IPS-NIHi7 (cell line): Measurements from ENCODE around the gene KIF5A.
"Not testable (repeated sequence)": the region's sequence is repeated elsewhere in the genome, so short reads cannot be mapped to it uniquely, and the experiment has no call there.

Source experiments
- DNase-seq: peaks from one replicate; pipeline ENCODE4 v3.0.0; 2012; ENCODE audit warnings: mixed read lengths; ENCODE audit errors: extremely low spot score

The KIF5A gene

DNA sequence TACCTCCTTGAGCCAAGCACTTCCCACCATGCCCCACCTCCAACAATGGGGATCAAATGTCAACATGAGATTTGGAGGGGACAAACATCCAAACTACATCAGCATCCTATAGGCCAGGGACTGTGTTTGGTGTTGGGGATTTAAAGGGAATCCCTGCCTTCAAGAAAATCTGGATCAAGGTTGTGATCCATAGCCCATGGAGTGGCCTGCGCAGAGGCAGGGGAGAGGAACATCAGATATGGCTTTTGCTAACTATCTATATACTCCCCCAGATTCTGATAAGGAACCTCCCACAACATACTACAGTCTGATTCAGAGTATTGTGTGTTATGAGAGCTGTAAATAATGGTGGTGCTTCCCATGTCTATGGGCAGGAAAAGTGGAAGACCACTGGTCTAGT is 5.1 kb downstream of the KIF5A start:
- DNase-seq, result no peak

DNA sequence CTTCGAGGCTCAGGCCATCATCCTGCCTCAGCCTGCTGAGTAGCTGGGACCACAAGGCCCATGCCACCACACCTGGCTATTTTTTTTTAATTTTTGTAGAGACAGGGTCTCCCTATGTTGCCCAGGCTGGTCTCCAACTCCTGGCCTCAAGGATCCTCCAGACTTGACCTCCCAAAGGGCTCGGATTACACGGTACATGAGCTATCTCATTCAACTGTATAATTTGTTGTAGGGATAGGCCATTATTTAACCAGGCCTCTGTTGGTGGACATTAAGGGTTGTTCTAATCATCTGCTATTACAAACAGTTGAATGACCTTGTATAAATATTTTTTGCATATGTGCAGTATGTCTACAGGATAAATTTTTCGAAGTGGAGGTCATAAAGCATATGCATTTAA is 9.0 kb downstream of the KIF5A start:
- no peak for DNase-seq

DNA sequence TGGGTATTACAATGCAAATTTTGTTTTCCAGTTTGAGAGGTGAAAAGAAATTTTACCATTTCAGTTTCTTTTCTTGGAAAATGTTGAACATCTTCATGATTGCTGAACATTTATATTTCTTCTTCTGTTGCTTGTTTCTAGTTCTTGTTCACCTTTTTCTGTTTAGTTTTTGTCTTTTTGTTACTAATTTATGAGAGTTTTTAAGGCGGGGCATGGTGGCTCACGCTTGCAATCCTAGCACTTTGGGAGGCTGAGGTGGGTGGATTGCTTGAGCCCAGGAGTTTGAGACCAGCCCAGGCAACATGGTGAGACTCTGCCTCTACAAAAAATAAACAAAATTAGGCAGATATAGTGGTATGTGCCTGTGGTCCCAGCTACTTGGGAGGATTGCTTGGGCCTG is 10.7 kb downstream of the KIF5A start:
- no peak for DNase-seq

GRCh38 chr12:57561117-57561516 is 11.3 kb downstream of the KIF5A start:
- not testable (repeated sequence) for DNase-seq

- no peak for DNase-seq
These were observed 13.5 kb downstream of the KIF5A start for GRCh38 chr12:57563358-57563757.

- DNase-seq, result no peak
These were observed 14.4 kb downstream of the KIF5A start for GRCh38 chr12:57564178-57564740.

- no peak for DNase-seq
These were observed 19.0 kb downstream of the KIF5A start for GRCh38 chr12:57568838-57569237.

- no peak for DNase-seq
These were observed 20.0 kb downstream of the KIF5A start for GRCh38 chr12:57569858-57570257.

DNA sequence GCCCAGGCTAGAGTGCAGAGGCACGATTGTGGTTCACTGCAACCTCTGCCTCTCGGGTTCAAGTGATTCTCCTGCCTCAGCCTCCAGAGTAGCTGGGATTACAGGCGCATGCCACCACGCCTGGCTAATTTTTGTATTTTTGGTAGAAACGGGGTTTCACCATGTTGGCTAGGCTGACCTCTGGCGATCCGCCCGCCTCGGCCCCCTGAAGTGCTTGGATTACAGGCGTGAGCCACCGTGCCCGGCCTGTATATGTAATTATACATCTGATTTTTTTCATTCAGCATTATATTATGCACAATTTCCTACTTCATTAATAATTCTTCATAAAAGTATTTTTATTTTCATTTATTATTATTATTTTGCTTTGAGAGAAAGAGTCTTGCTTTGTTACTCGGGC is 20.6 kb downstream of the KIF5A start:
- not testable (repeated sequence) for DNase-seq

DNA sequence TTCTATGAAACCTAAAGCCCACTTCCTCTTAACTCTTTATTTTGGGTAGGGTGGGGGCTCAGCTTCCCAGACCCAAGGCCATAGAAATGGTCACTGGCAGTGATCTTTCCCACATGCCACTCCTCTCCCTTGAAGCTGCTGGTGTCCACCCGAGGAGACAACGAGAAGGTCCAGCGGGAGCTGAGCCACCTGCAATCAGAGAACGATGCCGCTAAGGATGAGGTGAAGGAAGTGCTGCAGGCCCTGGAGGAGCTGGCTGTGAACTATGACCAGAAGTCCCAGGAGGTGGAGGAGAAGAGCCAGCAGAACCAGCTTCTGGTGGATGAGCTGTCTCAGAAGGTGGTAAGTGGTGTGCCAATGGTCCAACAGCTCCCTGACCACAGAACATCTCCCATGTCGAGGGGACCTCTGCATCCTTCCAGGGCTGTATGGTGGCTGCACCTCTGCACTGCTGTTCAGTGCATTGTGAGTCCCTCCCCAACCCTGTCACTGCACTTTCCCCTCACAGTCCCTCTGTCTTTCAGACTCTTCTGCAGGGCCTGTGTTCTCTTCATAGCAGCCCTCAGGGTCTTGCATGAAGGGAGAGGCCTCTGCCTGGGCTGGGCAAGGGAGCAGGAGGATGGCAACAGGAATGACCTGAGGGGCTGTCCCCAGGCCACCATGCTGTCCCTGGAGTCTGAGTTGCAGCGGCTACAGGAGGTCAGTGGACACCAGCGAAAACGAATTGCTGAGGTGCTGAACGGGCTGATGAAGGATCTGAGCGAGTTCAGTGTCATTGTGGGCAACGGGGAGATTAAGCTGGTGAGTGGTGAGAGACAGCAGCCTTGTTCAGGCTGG is 22.3 kb downstream of the KIF5A start:
- DNase-seq, result no peak

DNA sequence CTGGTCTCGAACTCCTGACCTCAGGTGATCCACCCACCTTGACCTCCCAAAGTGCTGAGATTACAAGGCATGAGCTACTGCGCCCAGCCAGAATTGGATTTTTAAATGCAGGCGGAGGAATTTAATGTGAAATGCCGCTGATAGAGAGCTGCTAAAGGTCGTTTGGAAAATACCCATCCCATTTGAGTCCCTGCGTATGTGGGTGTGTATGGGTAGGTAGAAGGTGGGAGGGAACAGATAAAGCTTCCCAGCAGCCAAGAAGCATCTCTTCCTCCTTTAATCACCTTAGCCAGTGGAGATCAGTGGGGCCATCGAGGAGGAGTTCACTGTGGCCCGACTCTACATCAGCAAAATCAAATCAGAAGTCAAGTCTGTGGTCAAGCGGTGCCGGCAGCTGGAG is 25.0 kb downstream of the KIF5A start:
- DNase-seq, result no peak

GRCh38 chr12:57575771-57576612 is 26.1 kb downstream of the KIF5A start:
- no peak for DNase-seq

- DNase-seq, result no peak
These were observed 26.8 kb downstream of the KIF5A start for GRCh38 chr12:57576613-57577160.

DNA sequence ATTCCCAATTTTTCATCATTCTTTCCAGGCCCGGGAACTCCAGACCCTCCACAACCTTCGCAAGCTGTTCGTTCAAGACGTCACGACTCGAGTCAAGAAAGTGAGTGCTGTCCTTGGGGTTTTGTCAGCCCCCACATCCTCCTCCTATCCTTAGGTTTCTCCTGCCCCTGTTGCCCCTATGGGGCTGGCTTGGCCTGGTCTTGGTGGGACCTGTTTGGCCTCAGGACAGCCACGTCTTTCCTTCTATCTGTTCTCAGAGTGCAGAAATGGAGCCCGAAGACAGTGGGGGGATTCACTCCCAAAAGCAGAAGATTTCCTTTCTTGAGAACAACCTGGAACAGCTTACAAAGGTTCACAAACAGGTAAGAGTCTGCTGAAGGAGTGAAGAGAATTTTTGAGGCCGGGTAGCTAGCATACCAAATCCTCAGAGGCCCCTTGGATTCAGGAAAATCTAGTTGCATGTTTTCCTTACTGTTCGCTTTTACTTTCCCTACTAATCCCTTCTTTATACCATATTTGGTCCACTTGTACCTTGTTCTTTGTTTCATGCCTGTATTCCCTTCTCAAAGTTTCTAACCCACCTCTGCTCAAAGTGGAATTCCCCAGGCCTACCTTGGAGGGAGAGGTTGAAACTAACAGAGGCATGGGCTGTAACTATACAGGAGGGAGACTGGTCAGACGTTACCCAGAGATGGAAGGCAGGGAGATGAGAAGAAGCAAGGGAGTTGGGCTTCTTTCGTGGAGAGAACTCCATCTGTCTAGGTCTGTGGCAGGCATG is 28.3 kb downstream of the KIF5A start:
- DNase-seq, result no peak

- DNase-seq, result no peak
These were observed 29.2 kb downstream of the KIF5A start for GRCh38 chr12:57579011-57579410.

GRCh38 chr12:57579677-57580465 is 30.0 kb downstream of the KIF5A start:
- no peak for DNase-seq

DNA sequence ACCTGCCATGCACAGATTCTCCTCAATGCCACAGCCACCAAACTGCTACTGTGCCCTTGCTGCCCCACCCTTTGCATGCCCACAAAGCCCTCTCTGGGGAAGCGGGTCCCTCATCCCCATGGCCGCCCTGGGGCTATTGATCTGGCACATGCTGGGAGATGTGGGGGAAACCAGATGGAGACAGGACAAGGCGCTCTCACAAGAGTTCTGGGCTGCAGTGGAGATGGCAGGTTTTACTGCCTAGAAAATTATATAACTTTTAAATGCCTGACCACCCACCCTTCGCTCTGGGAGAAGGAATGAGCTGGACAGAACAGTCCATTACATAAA is 30.6 kb downstream of the KIF5A start:
- no peak for DNase-seq

- DNase-seq, result no peak
These were observed 32.0 kb downstream of the KIF5A start for GRCh38 chr12:57581802-57582201.

- DNase-seq, result no peak
These were observed 32.6 kb downstream of the KIF5A start for GRCh38 chr12:57582440-57582839.

GRCh38 chr12:57583008-57583831 is 33.4 kb downstream of the KIF5A start:
- peak; percentile 97 for DNase-seq
